CD1c-positive myeloid dendritic cell (primary cell): ENCODE results near the gene ZSWIM4.
A peak's percentile ranks its signal among the peaks of the same experiment; 100 is the strongest.

Experiments
- DNase-seq: peaks from one replicate; pipeline ENCODE4 v3.0.0-alpha.2; 2016; ENCODE audit errors: extremely low spot score

Gene ZSWIM4

GRCh38 chr19:13808856-13809255, 13.6 kb downstream of the ZSWIM4 start:
- no peak for DNase-seq

GRCh38 chr19:13812544-13812943, 17.3 kb downstream of the ZSWIM4 start:
- DNase-seq, result no peak

- no peak for DNase-seq
Measured at GRCh38 chr19:13813147-13813546, 17.9 kb downstream of the ZSWIM4 start.

GRCh38 chr19:13814550-13814949, 19.3 kb downstream of the ZSWIM4 start:
- DNase-seq, result no peak

- DNase-seq, result no peak
Measured at GRCh38 chr19:13817018-13817614, 21.9 kb downstream of the ZSWIM4 start.

- peak; percentile 10 for DNase-seq
Measured at GRCh38 chr19:13817615-13818371, 22.6 kb downstream of the ZSWIM4 start.

- no peak for DNase-seq
Measured at GRCh38 chr19:13819238-13819637, 24.0 kb downstream of the ZSWIM4 start.

- DNase-seq, result no peak
Measured at GRCh38 chr19:13821292-13821691, 26.0 kb downstream of the ZSWIM4 start.

GRCh38 chr19:13823256-13823655, 28.0 kb downstream of the ZSWIM4 start:
- DNase-seq, result no peak

GRCh38 chr19:13823901-13824300, 28.7 kb downstream of the ZSWIM4 start:
- no peak for DNase-seq

GRCh38 chr19:13824703-13825102, 29.5 kb downstream of the ZSWIM4 start:
- DNase-seq, result no peak

GRCh38 chr19:13825489-13826441, 30.5 kb downstream of the ZSWIM4 start:
- DNase-seq, result no peak

- no peak for DNase-seq
Measured at GRCh38 chr19:13826652-13827235, 31.5 kb downstream of the ZSWIM4 start.

- DNase-seq, result no peak
Measured at GRCh38 chr19:13827656-13828055, 32.4 kb downstream of the ZSWIM4 start.

- DNase-seq, result no peak
Measured at GRCh38 chr19:13830114-13830740, 35.0 kb downstream of the ZSWIM4 start.

GRCh38 chr19:13830741-13831536, 35.7 kb downstream of the ZSWIM4 start:
- no peak for DNase-seq

- no peak for DNase-seq
Measured at GRCh38 chr19:13831537-13832467, 36.6 kb downstream of the ZSWIM4 start.

GRCh38 chr19:13833330-13834243, 38.3 kb downstream of the ZSWIM4 start:
- DNase-seq, result peak; percentile 88
